Right lobe of liver (tissue), 6 donors: ENCODE results near the gene DISP3. TPM values are rescaled to one million over a fixed set of nuclear protein-coding genes. Genes with fewer than 3 reads are reported as not detected.
A peak's percentile ranks its signal among the peaks of the same experiment; 100 is the strongest.

Source experiments
- ATAC-seq, 4 donors: fragments of 200-7000 bp; cut with Tn5 transposase; one replicate each; pipeline ENCODE4 v1.9.1; 2020; ENCODE audit warnings: mild to moderate bottlenecking in 4 of 4, moderate library complexity in 4 of 4
- DNase-seq, 3 donors: peaks; one replicate each; pipeline ENCODE4 v3.0.0-alpha.2; 2020
- H3K27ac ChIP-seq, 3 donors: fragments of 200-600 bp; one replicate each; pipeline ENCODE4 v1.8.0; 2022
- H3K27me3 ChIP-seq, 2 donors: fragments of 200-600 bp; one replicate each; pipeline ENCODE4 v1.8.0; 2022
- H3K36me3 ChIP-seq, 4 donors: fragments of 200-600 bp; sonication (generic) in 1 of 4; one replicate each; pipeline versions ENCODE4 v1.5.1 to v1.8.0; 2017 to 2022; ENCODE audit warnings: control low read depth in 1 of 4
- H3K4me1 ChIP-seq, 4 donors: fragments of 200-600 bp; sonication (generic) in 1 of 4; one replicate each; pipeline versions ENCODE4 v1.5.1 to v1.8.0; 2017 to 2022; ENCODE audit warnings: control low read depth in 1 of 4
- H3K4me3 ChIP-seq, 3 donors: fragments of 200-600 bp; one replicate each; pipeline ENCODE4 v1.8.0; 2022
- H3K9me3 ChIP-seq, 4 donors: fragments of 200-600 bp; sonication (generic) in 1 of 4; one replicate each; pipeline versions ENCODE4 v1.5.1 to v1.8.0; 2017 to 2022; ENCODE audit warnings: control low read depth in 1 of 4
- CTCF ChIP-seq, 4 donors: fragments of 200-600 bp in 3 of 4; fragments of 450-650 bp in 1 of 4; IDR thresholded peaks; one replicate each; pipeline versions ENCODE4 v1.5.1 to v1.8.0; 2016 to 2022; ENCODE audit warnings: antibody characterized with exemption in 4 of 4, mild to moderate bottlenecking in 2 of 4
- POLR2A ChIP-seq: fragments of 450-650 bp; IDR thresholded peaks from one replicate; pipeline ENCODE4 v1.6.1; 2017; ENCODE audit warnings: antibody characterized with exemption, mild to moderate bottlenecking
- WGBS: methylation state at CpG from one replicate; pipeline ENCODE4 v1.1.6; 2018; ENCODE audit warnings: low coverage, low lambda C conversion rate; ENCODE audit not compliant: insufficient coverage; ENCODE audit errors: missing lambda C conversion rate; 5-methylcytosine and 5-hydroxymethylcytosine counted together
- intact Hi-C, 2 donors: fragments of 100-400 bp; cut with DNase I; formaldehyde crosslinking; loops; one replicate each; pipeline versions ENCODE4 v1.11.2 to v1.14.1; 2022
- total RNA-seq, 6 experiments: library from RNA; depleted of rRNA in 2 of 6; stranded (reverse); fragments of >200 nt in 2 of 6; fragmentation: NEBNext Ultra II Directional in 3 of 6; extraction: Animal tissue kit (Norgen Biotek cat#: 25700) in 3 of 6; gene quantifications; one replicate each; pipeline versions ENCODE4 v1.1.0 to v1.2.4, GENCODE V29; 2016 to 2023
- donor health status: DM: no; HTN: yes; CAD: no.
- donor health status: DM: no; HTN: no; CAD: no.
- donor health status: DM: no; HTN: no; CAD: no.
- donor health status: DM: no; HTN: yes; CAD: no.
- donor health status: DM: no; HTN: yes; CAD: no.

DISP3 gene
- total RNA-seq, 6 experiments from 2014 or later: 0.06 TPM; not detected in 5

GRCh38 chr1:11487196-11487751 lies 8.3 kb downstream of the DISP3 start:
- ATAC-seq: no peak
- no peak overlapping the region for H3K4me3 ChIP-seq
- no peak for DNase-seq

GRCh38 chr1:11488201-11488770 lies 9.3 kb downstream of the DISP3 start:
- no peak for ATAC-seq

More at GRCh38 chr1:11487196-11487751, 8.3 kb downstream of the DISP3 start:
- intact Hi-C loops: no loop called here
- Histone ChIP-seq H3K27ac (no peak overlapping the region), H3K4me1 (no peaks in the 10 kb centered on the region), H3K9me3 (no peaks in the 10 kb centered on the region), H3K36me3 (no peaks in the 10 kb centered on the region), H3K27me3 (no peaks in the 10 kb centered on the region)
- 21% methylated on average over 4 of the region's 10 CpGs for WGBS
- no peak for TF ChIP-seq POLR2A
- TF ChIP-seq CTCF (IDR thresholded peaks at IDR 0.05): no peak

GRCh38 chr1:11488966-11489625 lies 10.1 kb downstream of the DISP3 start:
- H3K9me3 ChIP-seq: no peaks in the 10 kb centered on the region
- H3K27ac ChIP-seq: no peak overlapping the region
- no peaks in the 10 kb centered on the region for H3K4me1 ChIP-seq
- H3K27me3 ChIP-seq: no peaks in the 10 kb centered on the region
- intact Hi-C loops: no loop called here
- peak in 1 of 3 donors; percentile 28 for DNase-seq
- H3K36me3 ChIP-seq: no peaks in the 10 kb centered on the region
- ATAC-seq: no peak
- no peak overlapping the region for H3K4me3 ChIP-seq
- TF ChIP-seq POLR2A (no peak), CTCF (IDR thresholded peaks at IDR 0.05) (no peak)
- 30% methylated on average over 4 of the region's 11 CpGs for WGBS

More at GRCh38 chr1:11488201-11488770, 9.3 kb downstream of the DISP3 start:
- no peaks in the 10 kb centered on the region for H3K9me3 ChIP-seq
- no peaks in the 10 kb centered on the region for H3K4me1 ChIP-seq
- no peaks in the 10 kb centered on the region for H3K27me3 ChIP-seq
- no peaks in the 10 kb centered on the region for H3K36me3 ChIP-seq
- intact Hi-C loops: no loop called here
- H3K4me3 ChIP-seq: no peak overlapping the region
- TF ChIP-seq CTCF (IDR thresholded peaks at IDR 0.05): no peak
- no peak for DNase-seq
- H3K27ac ChIP-seq: no peak overlapping the region
- WGBS: 45% methylated on average over 6 of the region's 9 CpGs

GRCh38 chr1:11492235-11492634 lies 13.3 kb downstream of the DISP3 start:
- H3K36me3 ChIP-seq: no peaks in the 10 kb centered on the region
- H3K27me3 ChIP-seq: no peaks in the 10 kb centered on the region
- TF ChIP-seq CTCF (IDR thresholded peaks at IDR 0.05) (no peak), POLR2A (no peak)
- H3K4me1 ChIP-seq: no peaks in the 10 kb centered on the region
- intact Hi-C loops: no loop called here
- H3K9me3 ChIP-seq: no peaks in the 10 kb centered on the region
- ATAC-seq: peak in 1 of 4 donors; percentile 23
- DNase-seq: no peak
- H3K4me3 ChIP-seq: no peak overlapping the region
- 25% methylated on average over 7 of the region's 7 CpGs for WGBS
- no peak overlapping the region for H3K27ac ChIP-seq
